Measurements from ENCODE around the gene IGFALS.
A peak's percentile ranks its signal among the peaks of the same experiment; 100 is the strongest.

IGFALS gene

GRCh38 chr16:1787322-1788094, 6.0 kb downstream of the IGFALS start:
- TF ChIP-seq TAF1 (IDR thresholded peaks at IDR 0.05; ENCODE audit: borderline replicate concordance, low read depth, low read length) (no peak), POLR2A (IDR thresholded peaks at IDR 0.05; ENCODE audit: low read depth, low read length) (no peak), POLR2AphosphoS5 (IDR thresholded peaks at IDR 0.05; ENCODE audit: low read depth, low read length) (no peak)
- DNase-seq (ENCODE audit: insufficient read length) (no peak), FAIRE-seq (no peak)

- FAIRE-seq (no peak), DNase-seq (ENCODE audit: insufficient read length) (no peak)
- no peak for TF ChIP-seq POLR2A (IDR thresholded peaks at IDR 0.05; ENCODE audit: low read depth, low read length)
- TF ChIP-seq POLR2AphosphoS5 (IDR thresholded peaks at IDR 0.05; ENCODE audit: low read depth, low read length), result no peak
- TF ChIP-seq TAF1 (IDR thresholded peaks at IDR 0.05; ENCODE audit: borderline replicate concordance, low read depth, low read length), result no peak
These were observed 6.5 kb downstream of the IGFALS start for GRCh38 chr16:1787056-1787321.

DNA sequence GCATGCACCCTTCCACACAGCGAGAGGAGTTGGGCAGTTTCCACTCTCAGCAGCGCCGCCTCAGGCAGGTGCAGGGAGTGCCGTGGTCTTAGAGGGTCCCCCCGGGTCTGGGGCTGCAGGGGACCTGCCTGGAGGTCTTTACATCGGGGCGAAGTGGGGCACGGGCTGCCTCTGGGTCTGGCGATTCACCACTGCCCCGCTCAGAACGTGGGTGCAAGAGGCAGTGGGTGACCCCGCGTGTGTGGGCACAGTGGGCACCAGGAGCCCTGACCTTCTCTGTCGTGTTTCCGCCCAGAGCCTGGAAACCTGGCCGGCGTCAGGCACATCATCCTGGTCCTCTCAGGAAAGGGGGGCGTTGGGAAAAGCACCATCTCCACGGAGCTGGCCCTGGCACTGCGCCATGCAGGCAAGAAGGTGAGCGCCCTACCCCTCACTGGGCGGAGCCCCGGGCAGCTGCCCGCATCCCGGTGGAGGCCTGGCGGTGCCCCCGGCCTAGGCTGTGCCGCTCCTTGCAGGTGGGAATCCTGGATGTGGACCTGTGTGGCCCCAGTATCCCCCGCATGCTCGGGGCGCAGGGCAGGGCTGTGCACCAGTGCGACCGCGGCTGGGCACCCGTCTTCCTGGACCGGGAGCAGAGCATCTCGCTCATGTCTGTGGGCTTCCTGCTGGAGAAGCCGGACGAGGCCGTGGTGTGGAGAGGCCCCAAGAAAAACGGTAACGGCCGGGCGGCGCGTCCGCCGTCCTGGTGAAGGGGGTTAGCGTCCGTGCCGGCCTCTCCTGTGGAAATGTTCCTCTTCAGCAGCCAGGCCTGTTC, 7.1 kb downstream of the IGFALS start:
- FAIRE-seq (no peak), DNase-seq (ENCODE audit: insufficient read length) (no peak)
- TF ChIP-seq POLR2A (IDR thresholded peaks at IDR 0.05; ENCODE audit: low read depth, low read length), result no peak
- no peak for TF ChIP-seq POLR2AphosphoS5 (IDR thresholded peaks at IDR 0.05; ENCODE audit: low read depth, low read length)
- no peak for TF ChIP-seq TAF1 (IDR thresholded peaks at IDR 0.05; ENCODE audit: borderline replicate concordance, low read depth, low read length)

DNA sequence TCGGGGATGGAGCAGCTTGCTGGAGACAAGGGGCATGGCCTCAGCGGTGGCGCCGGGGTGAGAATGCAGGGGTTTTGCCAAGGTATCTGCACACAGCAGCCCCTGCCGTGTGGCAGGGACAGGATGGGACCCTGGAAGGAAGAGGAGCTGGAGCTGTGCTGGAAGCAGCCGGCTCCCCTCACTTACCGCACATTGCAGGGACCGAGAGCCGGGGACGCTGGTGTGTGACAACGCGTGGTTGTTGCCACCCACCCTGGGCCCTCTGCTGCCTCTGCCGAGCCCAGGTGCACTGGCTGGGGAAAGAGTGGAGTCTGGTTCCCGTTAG, 7.7 kb downstream of the IGFALS start:
- FAIRE-seq, result no peak
- no peak for DNase-seq (ENCODE audit: insufficient read length)
- TF ChIP-seq POLR2A (IDR thresholded peaks at IDR 0.05; ENCODE audit: low read depth, low read length) (no peak), POLR2AphosphoS5 (IDR thresholded peaks at IDR 0.05; ENCODE audit: low read depth, low read length) (no peak), TAF1 (IDR thresholded peaks at IDR 0.05; ENCODE audit: borderline replicate concordance, low read depth, low read length) (no peak)

DNA sequence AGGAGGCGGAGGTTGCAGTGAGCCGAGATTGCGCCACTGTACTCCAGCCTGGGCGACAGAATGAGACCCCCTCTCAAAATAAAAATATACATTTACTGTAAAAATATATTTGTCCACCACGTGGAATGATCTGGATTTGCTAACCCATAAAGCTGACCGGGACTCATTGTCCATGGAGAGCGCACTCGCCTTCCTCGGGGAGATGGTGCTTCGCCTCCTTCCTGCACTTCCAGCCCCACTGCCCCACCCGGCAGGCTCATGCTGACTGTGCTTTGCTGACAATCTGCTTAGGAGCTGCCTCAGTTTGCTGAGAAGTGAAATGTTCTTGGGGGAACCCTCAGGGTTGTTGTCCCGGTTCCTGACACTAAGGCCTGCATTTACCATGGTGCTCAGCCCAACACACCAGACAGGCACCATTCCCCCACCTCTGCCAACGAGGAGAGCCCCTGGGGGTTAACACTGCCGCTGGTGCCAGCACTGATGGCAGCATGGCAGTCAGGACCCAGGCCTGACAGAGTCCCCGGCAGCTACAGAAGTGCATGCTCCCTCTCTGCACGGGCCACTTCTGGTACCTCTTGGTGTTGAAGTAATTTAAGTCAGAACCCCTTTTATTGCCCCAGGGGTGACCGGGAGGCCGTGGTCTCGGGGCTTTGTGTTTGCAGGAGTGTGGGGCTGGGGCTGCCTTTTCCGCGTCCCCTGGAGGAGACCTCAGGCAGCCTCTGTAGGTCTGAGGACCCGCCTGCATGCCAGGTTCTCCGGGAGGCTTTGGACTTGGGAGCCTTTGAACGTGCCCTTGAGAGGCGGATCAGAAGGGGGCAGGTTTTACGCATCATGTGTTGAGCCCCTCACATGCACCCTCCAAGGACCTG, 8.3 kb downstream of the IGFALS start:
- no peak for FAIRE-seq
- TF ChIP-seq POLR2AphosphoS5 (IDR thresholded peaks at IDR 0.05; ENCODE audit: low read depth, low read length), result no peak
- TF ChIP-seq POLR2A (IDR thresholded peaks at IDR 0.05; ENCODE audit: low read depth, low read length), result no peak
- no peak for TF ChIP-seq TAF1 (IDR thresholded peaks at IDR 0.05; ENCODE audit: borderline replicate concordance, low read depth, low read length)
- no peak for DNase-seq (ENCODE audit: insufficient read length)

DNA sequence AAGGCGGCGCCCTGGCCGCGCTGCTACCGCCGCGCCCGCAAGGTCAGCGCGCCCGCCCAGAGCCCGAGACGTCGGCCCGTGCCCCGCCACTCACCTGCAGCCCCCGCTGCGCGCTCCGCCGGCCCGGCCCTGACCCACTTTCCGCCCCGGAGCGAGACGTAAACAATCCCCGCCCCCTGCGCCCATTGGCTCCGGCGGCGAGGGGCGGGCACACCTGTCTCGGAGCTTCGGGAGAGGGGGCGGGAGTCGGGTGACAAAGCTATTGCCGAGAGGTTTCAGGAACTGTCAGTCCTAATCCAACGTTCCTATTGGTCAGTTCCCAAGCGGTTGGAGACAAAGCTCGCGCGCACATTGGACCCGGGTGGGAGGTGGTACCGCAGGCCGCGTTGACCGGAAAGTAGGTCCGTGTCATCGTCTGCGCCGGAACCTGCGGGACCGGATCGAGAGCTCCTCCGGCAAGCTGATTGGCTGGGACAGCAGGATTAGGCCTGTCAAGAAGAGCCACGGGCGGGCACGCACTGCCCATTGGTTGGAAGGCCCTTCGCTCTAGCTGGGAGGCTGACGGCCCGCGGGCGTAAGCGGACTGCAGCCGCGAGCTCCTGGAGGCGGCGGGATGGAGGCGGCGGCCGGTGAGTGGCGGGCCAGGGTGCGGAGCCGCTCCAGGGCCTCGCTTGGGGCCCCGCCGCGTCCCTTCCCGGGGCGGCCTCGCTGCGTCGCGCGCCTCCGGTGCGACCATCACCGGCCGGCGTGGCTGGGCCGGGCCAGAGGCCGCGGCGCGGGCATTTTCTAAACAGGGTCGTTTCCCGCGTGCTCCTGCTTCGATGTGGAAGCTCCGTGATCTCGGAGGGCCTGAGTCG, 10.9 kb downstream of the IGFALS start, which contains the start of the genes NUBP2 and SPSB3:
NUBP2 (plus strand) TSS at position 553 of the 857 bp plus-strand sequence; CDS start at position 614, 61 bp downstream.
SPSB3 (minus strand) TSS at position 164 of the 857 bp plus-strand sequence. CDS start 1,088 bp downstream, outside the sequence.
- TF ChIP-seq TAF1 (IDR thresholded peaks at IDR 0.05; ENCODE audit: borderline replicate concordance, low read depth, low read length) (no peak), POLR2AphosphoS5 (IDR thresholded peaks at IDR 0.05; ENCODE audit: low read depth, low read length) (peak; percentile 66), POLR2A (IDR thresholded peaks at IDR 0.05; ENCODE audit: low read depth, low read length) (peak; percentile 75; the same call in 1 of the 2 replicates)
- peak; percentile 100 for FAIRE-seq
- DNase-seq (ENCODE audit: insufficient read length), result peak; percentile 99

DNA sequence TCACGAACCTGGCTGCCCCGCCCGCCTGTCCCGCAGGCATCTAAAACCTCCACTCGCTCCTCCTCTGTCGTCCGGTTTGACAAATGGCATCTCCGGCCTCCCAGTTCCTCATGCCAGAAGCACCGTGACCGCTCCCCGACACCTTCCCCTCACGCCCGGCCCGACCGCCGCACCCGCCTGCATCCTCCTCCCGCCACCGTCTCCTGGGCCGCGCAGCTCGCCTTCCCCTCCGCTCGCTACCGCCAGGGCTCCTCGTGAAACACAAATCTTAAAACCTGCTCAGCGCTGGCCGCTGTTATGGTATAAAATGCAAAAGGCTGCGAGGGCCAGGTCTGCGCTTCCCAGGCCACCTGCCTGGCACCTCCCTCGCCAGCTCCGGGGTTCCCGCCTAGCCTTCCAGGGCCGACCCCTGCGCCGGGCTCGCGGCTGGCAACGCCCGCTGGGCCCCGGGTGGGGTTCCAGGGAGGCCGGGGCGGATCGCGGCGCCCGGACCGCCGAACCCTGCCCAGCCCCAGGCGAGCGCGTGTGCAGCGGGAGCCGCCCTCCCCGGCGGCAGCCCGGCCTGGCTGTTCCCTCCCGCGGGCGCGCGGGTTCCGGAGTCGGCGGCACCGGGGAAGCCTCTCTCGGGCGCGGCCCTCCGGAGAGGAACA, 11.6 kb downstream of the IGFALS start:
- TF ChIP-seq TAF1 (IDR thresholded peaks at IDR 0.05; ENCODE audit: borderline replicate concordance, low read depth, low read length), result no peak
- TF ChIP-seq POLR2AphosphoS5 (IDR thresholded peaks at IDR 0.05; ENCODE audit: low read depth, low read length), result no peak
- no peak; the same call in none of the 2 replicates for TF ChIP-seq POLR2A (IDR thresholded peaks at IDR 0.05; ENCODE audit: low read depth, low read length)
- no peak for DNase-seq (ENCODE audit: insufficient read length)
- FAIRE-seq, result peak; percentile 40

DNA sequence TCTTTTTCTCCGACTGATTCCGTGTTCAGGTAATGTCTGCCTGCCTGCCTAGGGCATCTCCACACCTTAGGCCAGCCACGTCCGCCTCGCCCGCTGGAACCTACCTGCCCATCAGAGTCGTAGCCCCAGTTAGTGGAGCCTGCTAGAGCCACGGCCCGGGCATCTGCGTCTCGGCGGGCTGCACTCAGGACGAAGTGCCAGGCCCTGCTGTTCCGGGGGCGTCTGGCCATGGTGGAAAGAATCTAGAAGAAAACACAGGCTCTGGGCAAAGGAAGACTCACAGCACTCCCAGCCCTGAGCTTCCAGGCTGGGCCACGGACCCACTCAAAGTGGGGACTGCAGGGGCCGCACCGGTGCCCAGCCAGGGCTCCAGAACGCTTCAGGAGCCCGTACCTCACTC, 12.3 kb downstream of the IGFALS start:
- TF ChIP-seq POLR2A (IDR thresholded peaks at IDR 0.05; ENCODE audit: low read depth, low read length) (no peak), TAF1 (IDR thresholded peaks at IDR 0.05; ENCODE audit: borderline replicate concordance, low read depth, low read length) (no peak), POLR2AphosphoS5 (IDR thresholded peaks at IDR 0.05; ENCODE audit: low read depth, low read length) (no peak)
- FAIRE-seq (no peak), DNase-seq (ENCODE audit: insufficient read length) (no peak)

DNA sequence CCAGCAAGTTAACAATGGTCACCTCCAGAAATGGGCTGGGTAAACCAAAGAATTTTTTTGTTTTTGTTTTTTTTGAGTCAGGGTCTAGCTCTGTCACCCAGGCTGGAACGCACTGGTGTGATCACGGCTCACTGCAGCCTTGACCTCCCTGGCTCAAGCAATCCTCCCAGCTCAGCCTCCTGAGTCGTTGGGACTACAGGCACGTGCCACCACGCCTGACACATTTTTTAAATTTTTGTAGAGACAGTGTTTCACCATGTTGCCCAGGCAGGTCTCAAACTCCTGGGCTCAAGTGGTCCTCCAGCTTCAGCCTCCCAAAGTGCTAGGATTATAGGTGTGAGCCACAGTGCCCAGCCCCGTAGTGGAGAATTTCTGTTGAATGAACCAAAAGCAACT, 12.8 kb downstream of the IGFALS start:
- FAIRE-seq, result no peak
- TF ChIP-seq TAF1 (IDR thresholded peaks at IDR 0.05; ENCODE audit: borderline replicate concordance, low read depth, low read length), result no peak
- TF ChIP-seq POLR2AphosphoS5 (IDR thresholded peaks at IDR 0.05; ENCODE audit: low read depth, low read length), result no peak
- no peak for TF ChIP-seq POLR2A (IDR thresholded peaks at IDR 0.05; ENCODE audit: low read depth, low read length)
- no peak for DNase-seq (ENCODE audit: insufficient read length)
